Endothelial cell of umbilical vein (primary cell): Measurements from ENCODE around the gene FICD. TPM values are rescaled to one million over a fixed set of nuclear protein-coding genes. Genes with fewer than 3 reads are reported as not detected.

Experiments
- BruUV-seq: library from RNA; stranded (reverse); fragments of 400-500 nt; replicated peaks from 2 replicates; lab custom pipeline; 2021; lab: Mats Ljungman, UMichigan
- CTCF ChIA-PET: fragments of 300-600, 350-600 bp; sonication (Branson Sonifier 250); formaldehyde crosslinking; loops from one replicate; lab custom pipeline; 2021; ENCODE audit warnings: antibody characterized with exemption, inconsistent platforms; lab: Charles Lee
- POLR2A ChIA-PET: fragments of 300-600, 350-600 bp; sonication (Branson Sonifier 250); formaldehyde crosslinking; loops from one replicate; lab custom pipeline; 2021; ENCODE audit warnings: antibody characterized with exemption, inconsistent platforms; lab: Charles Lee
- DNase-seq: peaks from one replicate; pipeline ENCODE4 v3.0.0-alpha.2; 2011; ENCODE audit warnings: low read depth, low spot score
- FAIRE-seq: peaks from 2 replicates; lab custom pipeline; 2011; peaks lifted over from hg19 to GRCh38; lab: Jason Lieb, UNC
- H2AFZ ChIP-seq: 2 replicates; pipeline ENCODE4 v1.6.0; 2012; ENCODE audit warnings: low read depth, low read length, control low read depth, inconsistent platforms
- H3K27ac ChIP-seq: 2 replicates; pipeline ENCODE4 v1.5.1; 2011; ENCODE audit warnings: low read depth, mild to moderate bottlenecking, control low read depth, low read length, moderate library complexity; ENCODE audit not compliant: insufficient read depth
- H3K27me3 ChIP-seq, 2 experiments: 2 replicates each; pipeline versions ENCODE4 v1.6.0 to v1.6.1; 2011; ENCODE audit warnings: low read length in 2 of 2, mixed read lengths in 1 of 2; ENCODE audit not compliant: control insufficient read depth in 2 of 2, insufficient read depth in 2 of 2
- H3K36me3 ChIP-seq, 2 experiments: 2 replicates in 1 of 2; 3 replicates in 1 of 2; pipeline ENCODE4 v1.5.1; 2011; ENCODE audit warnings: low read length in 2 of 2, mild to moderate bottlenecking in 1 of 2, moderate library complexity in 1 of 2; ENCODE audit not compliant: control insufficient read depth in 2 of 2, insufficient read depth in 2 of 2; ENCODE audit errors: extremely low read depth in 1 of 2
- H3K4me1 ChIP-seq: 3 replicates; pipeline ENCODE4 v1.5.1; 2011; ENCODE audit warnings: mild to moderate bottlenecking, low read length; ENCODE audit not compliant: control insufficient read depth, insufficient read depth; ENCODE audit errors: extremely low read depth
- H3K4me2 ChIP-seq: 2 replicates; pipeline ENCODE4 v1.6.1; 2011; ENCODE audit warnings: low read length, control low read depth, mixed read lengths; ENCODE audit not compliant: insufficient read depth
- H3K4me3 ChIP-seq, 3 experiments: fragments of 200-600 bp in 1 of 3; sonication (generic), shearing (Covaris generic) in 1 of 3; replicated peaks in 1 of 3; 2 replicates each; pipeline ENCODE4 v1.5.1; 2011 to 2016; ENCODE audit warnings: control low read depth in 3 of 3, low read length in 3 of 3, mild to moderate bottlenecking in 2 of 3, inconsistent platforms in 1 of 3, low read depth in 1 of 3, moderate library complexity in 1 of 3; ENCODE audit not compliant: insufficient read depth in 1 of 3
- H3K79me2 ChIP-seq: 2 replicates; pipeline ENCODE4 v1.6.0; 2012; ENCODE audit warnings: low read length, inconsistent platforms; ENCODE audit not compliant: control insufficient read depth, insufficient read depth
- H3K9ac ChIP-seq: replicated peaks from 2 replicates; pipeline ENCODE3; 2011; ENCODE audit warnings: low read length, control low read depth; ENCODE audit not compliant: insufficient read depth; ENCODE audit errors: extremely low read depth
- H3K9me1 ChIP-seq: replicated peaks from 3 replicates; pipeline ENCODE4 v1.6.0; 2011; ENCODE audit warnings: mild to moderate bottlenecking, low read length; ENCODE audit not compliant: control insufficient read depth, insufficient read depth; ENCODE audit errors: extremely low read depth
- H3K9me3 ChIP-seq: replicated peaks from 2 replicates; pipeline ENCODE4 v1.5.1; 2012; ENCODE audit warnings: low read length, inconsistent platforms; ENCODE audit not compliant: control insufficient read depth, insufficient read depth
- H4K20me1 ChIP-seq: replicated peaks from 2 replicates; pipeline ENCODE3; 2011; ENCODE audit warnings: mild to moderate bottlenecking, low read length; ENCODE audit not compliant: control insufficient read depth, insufficient read depth; ENCODE audit errors: extremely low read depth
- EZH2 ChIP-seq: IDR thresholded peaks from 2 replicates; pipeline ENCODE4 v1.6.1; 2012; ENCODE audit warnings: borderline replicate concordance, low read depth, mild to moderate bottlenecking, moderate library complexity, low read length, inconsistent platforms; ENCODE audit not compliant: severe bottlenecking
- FOS ChIP-seq: IDR thresholded peaks from 2 replicates; pipeline ENCODE4 v1.6.1; 2011; ENCODE audit warnings: mild to moderate bottlenecking, low read length, moderate library complexity, borderline replicate concordance; ENCODE audit not compliant: insufficient read depth
- GATA2 ChIP-seq: IDR thresholded peaks from 2 replicates; pipeline ENCODE4 v1.7.0; 2011; ENCODE audit warnings: low read depth, mild to moderate bottlenecking, moderate library complexity, mixed read lengths, low read length; ENCODE audit not compliant: insufficient read length, insufficient read depth
- JUN ChIP-seq: IDR thresholded peaks from 2 replicates; pipeline ENCODE4 v1.6.1; 2011; ENCODE audit warnings: borderline replicate concordance, low read depth; ENCODE audit not compliant: insufficient read length, insufficient read depth
- MYC ChIP-seq: IDR thresholded peaks from one replicate; pipeline ENCODE4 v1.6.1; 2011; ENCODE audit warnings: mild to moderate bottlenecking, low read depth, low read length
- POLR2A ChIP-seq: IDR thresholded peaks from 2 replicates; pipeline ENCODE4 v1.6.1; 2012; ENCODE audit warnings: low read depth, mild to moderate bottlenecking, control low read depth, low read length
- POLR2AphosphoS5 ChIP-seq: IDR thresholded peaks from 2 replicates; pipeline ENCODE4 v1.6.1; 2012; ENCODE audit warnings: low read depth, mild to moderate bottlenecking, control low read depth, low read length, moderate library complexity; ENCODE audit not compliant: insufficient read depth
- dilution Hi-C: fragments of 300-500 bp; cut with MboI; formaldehyde crosslinking; loops from one replicate; pipeline ENCODE4 v1.15.0; 2019; ENCODE audit warnings: low sequenced_read_pairs; ENCODE audit not compliant: extremely low pct_ligation_motif_present
- intact Hi-C: fragments of 100-400 bp; cut with micrococcal nuclease; formaldehyde crosslinking; loops from one replicate; pipeline ENCODE4 v1.10.0; 2022
- polyA plus RNA-seq, 4 experiments: library from polyadenylated mRNA; depleted of rRNA in 3 of 4; stranded (reverse) in 3 of 4; unstranded in 1 of 4; fragments of >200 nt; gene quantifications; 2 replicates each; pipeline versions ENCODE4 v1.2.1 to v1.2.3, GENCODE V29; 2011 to 2012; ENCODE audit warnings: missing spikeins in 1 of 4
- total RNA-seq: library from RNA; stranded (reverse); gene quantifications from 2 replicates; pipeline ENCODE4 v1.2.3, GENCODE V29; 2021
- TF ChIP-seq, protein P1 (sequence below), 2 donors: IDR thresholded peaks; 1 replicate in 1 of 2; 2 replicates in 1 of 2; pipeline ENCODE4 v1.5.1; 2011; ENCODE audit warnings: low read length in 2 of 2, mild to moderate bottlenecking in 2 of 2, moderate library complexity in 2 of 2, control low read depth in 1 of 2, inconsistent platforms in 1 of 2, low read depth in 1 of 2; ENCODE audit not compliant: insufficient read depth in 1 of 2; ENCODE audit errors: extremely low read depth in 1 of 2
- TF ChIP-seq, protein P2 (sequence below): IDR thresholded peaks from 2 replicates; pipeline ENCODE4 v1.6.1; 2011; ENCODE audit not compliant: insufficient read depth, insufficient read length

The FICD gene
- total and polyA plus RNA-seq, 2 donors (not counting 3 experiments of a cell fraction or from before 2014, with no cell fraction given) = 3.9 to 6.1 TPM

DNA sequence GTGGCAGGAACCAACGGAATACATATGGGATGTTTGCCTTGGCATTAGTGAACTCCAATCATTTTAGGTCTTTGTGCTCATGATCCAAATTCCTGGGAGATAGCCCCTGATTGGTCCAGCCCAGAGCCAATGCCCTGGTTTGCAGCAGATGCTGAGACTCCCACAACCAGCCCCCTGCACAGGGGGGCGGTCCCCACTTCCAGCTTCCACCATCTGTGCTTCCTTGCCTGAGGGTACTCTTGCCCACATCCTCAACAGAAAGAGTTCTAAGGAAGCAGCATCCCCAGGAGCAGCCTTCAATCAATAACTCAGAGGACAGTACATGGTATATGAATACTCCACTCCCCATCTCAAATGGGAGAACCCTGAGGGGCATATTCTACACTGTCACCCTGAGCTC is 39.7 kb upstream of the FICD start:
- dilution Hi-C loops = no loop called here
- ChIA-PET POLR2A (no interaction called here), CTCF (no interaction called here)
- Histone ChIP-seq H3K9ac (no peak overlapping the region), H3K27ac (no peak overlapping the region), H3K4me2 (no peak overlapping the region), H3K27me3 (no peaks in the 10 kb centered on the region), H3K36me3 (no peaks in the 10 kb centered on the region), H3K79me2 (no peaks in the 10 kb centered on the region), H3K9me1 (no peaks in the 10 kb centered on the region), H3K9me3 (no peaks in the 10 kb centered on the region), H4K20me1 (no peaks in the 10 kb centered on the region), H2AFZ (no peak overlapping the region), H3K4me1 (no peaks in the 10 kb centered on the region), H3K4me3 (no peak overlapping the region)
- DNase-seq (no peak), FAIRE-seq (no peak)
- intact Hi-C loops = no loop called here
- TF ChIP-seq POLR2A (no peak), GATA2 (no peak), POLR2AphosphoS5 (no peak), JUN (no peak), FOS (no peak), MYC (no peak), EZH2 (no peak)
- TF ChIP-seq, protein P1, sequence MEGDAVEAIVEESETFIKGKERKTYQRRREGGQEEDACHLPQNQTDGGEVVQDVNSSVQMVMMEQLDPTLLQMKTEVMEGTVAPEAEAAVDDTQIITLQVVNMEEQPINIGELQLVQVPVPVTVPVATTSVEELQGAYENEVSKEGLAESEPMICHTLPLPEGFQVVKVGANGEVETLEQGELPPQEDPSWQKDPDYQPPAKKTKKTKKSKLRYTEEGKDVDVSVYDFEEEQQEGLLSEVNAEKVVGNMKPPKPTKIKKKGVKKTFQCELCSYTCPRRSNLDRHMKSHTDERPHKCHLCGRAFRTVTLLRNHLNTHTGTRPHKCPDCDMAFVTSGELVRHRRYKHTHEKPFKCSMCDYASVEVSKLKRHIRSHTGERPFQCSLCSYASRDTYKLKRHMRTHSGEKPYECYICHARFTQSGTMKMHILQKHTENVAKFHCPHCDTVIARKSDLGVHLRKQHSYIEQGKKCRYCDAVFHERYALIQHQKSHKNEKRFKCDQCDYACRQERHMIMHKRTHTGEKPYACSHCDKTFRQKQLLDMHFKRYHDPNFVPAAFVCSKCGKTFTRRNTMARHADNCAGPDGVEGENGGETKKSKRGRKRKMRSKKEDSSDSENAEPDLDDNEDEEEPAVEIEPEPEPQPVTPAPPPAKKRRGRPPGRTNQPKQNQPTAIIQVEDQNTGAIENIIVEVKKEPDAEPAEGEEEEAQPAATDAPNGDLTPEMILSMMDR (IDR thresholded peaks at IDR 0.05; ENCODE audit: extremely low read depth in 1 of 2, insufficient read depth in 1 of 2, low read depth in 1 of 2, low read length in 2 of 2) = no peak
- TF ChIP-seq, protein P2, sequence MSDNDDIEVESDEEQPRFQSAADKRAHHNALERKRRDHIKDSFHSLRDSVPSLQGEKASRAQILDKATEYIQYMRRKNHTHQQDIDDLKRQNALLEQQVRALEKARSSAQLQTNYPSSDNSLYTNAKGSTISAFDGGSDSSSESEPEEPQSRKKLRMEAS = no peak
- no TSS peak for BruUV-seq
